Measurements from ENCODE around the gene EFNA5. TPM values are rescaled to one million over a fixed set of nuclear protein-coding genes. Genes with fewer than 3 reads are reported as not detected.

EFNA5 gene
- total and polyA plus RNA-seq, 2 of the 8 experiments (the other 6 are each of a cell fraction or from before 2014, with no cell fraction given), result 9.6 to 21.8 TPM

DNA sequence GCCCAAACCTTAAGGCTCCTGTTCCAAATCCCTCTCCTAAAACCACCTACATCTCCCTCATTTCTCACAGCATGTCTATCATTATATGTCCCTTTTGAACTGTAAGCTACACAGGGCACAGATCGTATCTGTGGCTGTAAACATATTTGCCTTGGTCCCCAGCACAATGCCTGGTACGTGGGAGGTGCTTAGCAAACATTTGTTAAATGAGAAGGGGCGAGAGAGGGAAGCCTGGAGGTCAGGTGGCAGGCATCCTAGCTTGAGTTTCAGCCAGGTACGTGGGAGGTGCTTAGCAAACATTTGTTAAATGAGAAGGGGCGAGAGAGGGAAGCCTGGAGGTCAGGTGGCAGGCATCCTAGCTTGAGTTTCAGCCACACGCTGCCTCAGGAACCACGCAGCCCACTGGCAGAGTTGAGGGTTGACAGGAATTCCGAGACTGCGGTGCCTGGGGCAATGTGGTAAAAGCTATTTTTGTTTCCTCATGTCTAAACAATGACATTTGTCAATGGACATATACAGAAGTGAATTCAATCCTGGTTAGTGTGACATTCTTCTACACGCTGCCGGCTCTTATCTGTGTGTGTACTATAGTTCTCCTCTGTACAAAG is 113.6 kb downstream of the EFNA5 start:
- H3K36me3 ChIP-seq (ENCODE audit: control insufficient read depth in 2 of 4, insufficient read depth in 4 of 4, low read length in 3 of 4), result no peaks in the 10 kb centered on the region
- H2BK120ac ChIP-seq (replicated peaks; ENCODE audit: low read depth, low read length), result no peak overlapping the region
- no peak overlapping the region for H2BK12ac ChIP-seq (ENCODE audit: low read depth, low read length)
- ChIA-PET CTCF (ENCODE audit: partially characterized antibody) (interaction anchor here (0.6 to 2.5 kb wide), 8 partner anchors 10 to 143 kb away, joined by 3 to 18 read pairs (median 3); no protein-coding TSS in a partner anchor), POLR2A (ENCODE audit: partially characterized antibody) (interaction anchor here (1.3 kb wide), 1 partner anchor 54 kb away, joined by 3 read pairs; no protein-coding TSS in a partner anchor)
- peak in 1 of 2 experiments; percentile 46 for DNase-seq (ENCODE audit: low read depth in 1 of 2, low spot score in 2 of 2)
- FAIRE-seq, result peak; percentile 90
- no peak overlapping the region for H3K14ac ChIP-seq (ENCODE audit: insufficient read length)
- H2BK15ac ChIP-seq (ENCODE audit: low read length), result no peak overlapping the region
- peaks cover 0 to 4% of the 10 kb centered on the region in 2 experiments; a peak in 1 of 4 replicates for H3K79me2 ChIP-seq (ENCODE audit: control insufficient read depth in 1 of 2, insufficient read depth in 2 of 2, low read length in 2 of 2)
- H4K8ac ChIP-seq (ENCODE audit: extremely low read depth, insufficient read depth, low read length), result no peak overlapping the region
- H2BK20ac ChIP-seq (ENCODE audit: low read length), result no peak overlapping the region
- H3K4me3 ChIP-seq (ENCODE audit: extremely low read depth in 1 of 4, insufficient read depth in 2 of 4, low read depth in 3 of 4, low read length in 4 of 4), result no peak overlapping the region
- no peak overlapping the region for H2BK5ac ChIP-seq (ENCODE audit: low read depth, low read length)
- H3K4me2 ChIP-seq (ENCODE audit: insufficient read depth in 1 of 2, low read depth in 2 of 2, low read length in 2 of 2), result no peak overlapping the region; a peak in 1 of 4 replicates
- H3K9ac ChIP-seq (replicated peaks in 1 of 4; ENCODE audit: extremely low read depth in 1 of 4, low read depth in 3 of 4, low read length in 3 of 4), result no peak overlapping the region
- no peak overlapping the region for H3K4ac ChIP-seq (replicated peaks; ENCODE audit: insufficient read length, low read depth, low read length)
- H4K20me1 ChIP-seq (replicated peaks in 1 of 2; ENCODE audit: control insufficient read depth in 1 of 2, insufficient read depth in 2 of 2, low read length in 2 of 2), result no peaks in the 10 kb centered on the region
- H2AFZ ChIP-seq (ENCODE audit: low read length), result no peak overlapping the region
- H3K56ac ChIP-seq (replicated peaks; ENCODE audit: insufficient read length, low read depth, low read length), result no peak overlapping the region
- H3K27me3 ChIP-seq (replicated peaks in 1 of 4; ENCODE audit: control insufficient read depth in 3 of 4, extremely low read depth in 1 of 4, insufficient read depth in 3 of 4, low read length in 3 of 4), result no peaks in the 10 kb centered on the region
- H3K23me2 ChIP-seq (ENCODE audit: low read depth, low read length), result no peaks in the 10 kb centered on the region
- no peaks in the 10 kb centered on the region for H3K9me3 ChIP-seq (ENCODE audit: insufficient read depth in 2 of 2, low read depth in 1 of 2, low read length in 1 of 2)
- H2AK5ac ChIP-seq (ENCODE audit: low read depth, low read length), result no peak overlapping the region
- no peak overlapping the region for H3K27ac ChIP-seq (ENCODE audit: low read depth, low read length)
- no peaks in the 10 kb centered on the region for H3K79me1 ChIP-seq (ENCODE audit: low read depth, low read length)
- no peak overlapping the region; the same call in 1 of the 2 replicates for H3K18ac ChIP-seq (ENCODE audit: extremely low read depth, low read length)
- peaks cover 0 to 20% (median 5%) of the 10 kb centered on the region in 4 experiments; a peak in 4 of 7 replicates for H3K4me1 ChIP-seq (replicated peaks in 1 of 4; ENCODE audit: control insufficient read depth in 3 of 4, insufficient read depth in 4 of 4, low read length in 3 of 4)
- no peak overlapping the region for H4K5ac ChIP-seq (ENCODE audit: insufficient read length, low read depth, low read length)
- H3K23ac ChIP-seq (ENCODE audit: insufficient read length), result no peak overlapping the region
- peak overlapping the region; percentile 2 for H4K91ac ChIP-seq (replicated peaks; ENCODE audit: insufficient read length, low read length)
- 56% methylated on average over 11 of the region's 11 CpGs; no CpG with 5 or more reads in 1 of the 2 experiments for WGBS, 2 experiments (ENCODE audit: extremely low coverage in 1 of 2, insufficient coverage in 1 of 2, insufficient read length in 1 of 2, insufficient replicate concordance in 2 of 2, low coverage in 1 of 2, low lambda C conversion rate in 2 of 2, missing lambda C conversion rate in 1 of 2)
- TF ChIP-seq TCF12 (IDR thresholded peaks at IDR 0.05; ENCODE audit: low read depth, low read length) (no peak), CBX5 (IDR thresholded peaks at IDR 0.05; ENCODE audit: low read depth, low read length) (no peak), SIX5 (IDR thresholded peaks at IDR 0.05; ENCODE audit: low read depth, low read length) (no peak), TAF1 (IDR thresholded peaks at IDR 0.05; ENCODE audit: low read depth, low read length) (no peak), POU5F1 (IDR thresholded peaks at IDR 0.05; ENCODE audit: low read depth, low read length) (no peak), RBBP5 (IDR thresholded peaks at IDR 0.05; ENCODE audit: borderline replicate concordance, low read depth, low read length) (no peak), YY1 (IDR thresholded peaks at IDR 0.05; ENCODE audit: low read depth, low read length) (no peak), TEAD4 (IDR thresholded peaks at IDR 0.05; ENCODE audit: low read depth, low read length) (0 out of 2 replicates have a peak, but pooled peaks have one; percentile 16), CREB1 (IDR thresholded peaks at IDR 0.05) (no peak), EZH2 (IDR thresholded peaks at IDR 0.05; ENCODE audit: low read depth, low read length, severe bottlenecking) (no peak)
- TF ChIP-seq, protein P1, sequence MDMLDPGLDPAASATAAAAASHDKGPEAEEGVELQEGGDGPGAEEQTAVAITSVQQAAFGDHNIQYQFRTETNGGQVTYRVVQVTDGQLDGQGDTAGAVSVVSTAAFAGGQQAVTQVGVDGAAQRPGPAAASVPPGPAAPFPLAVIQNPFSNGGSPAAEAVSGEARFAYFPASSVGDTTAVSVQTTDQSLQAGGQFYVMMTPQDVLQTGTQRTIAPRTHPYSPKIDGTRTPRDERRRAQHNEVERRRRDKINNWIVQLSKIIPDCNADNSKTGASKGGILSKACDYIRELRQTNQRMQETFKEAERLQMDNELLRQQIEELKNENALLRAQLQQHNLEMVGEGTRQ (IDR thresholded peaks at IDR 0.05; ENCODE audit: low read length), result peak; percentile 9; the same call in 1 of the 2 replicates
- TF ChIP-seq, protein P2, sequence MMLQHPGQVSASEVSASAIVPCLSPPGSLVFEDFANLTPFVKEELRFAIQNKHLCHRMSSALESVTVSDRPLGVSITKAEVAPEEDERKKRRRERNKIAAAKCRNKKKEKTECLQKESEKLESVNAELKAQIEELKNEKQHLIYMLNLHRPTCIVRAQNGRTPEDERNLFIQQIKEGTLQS (IDR thresholded peaks at IDR 0.05; ENCODE audit: insufficient read depth, low read depth, low read length), result no peak

Measured in H1 (cell line).